BE2C (cell line): ENCODE data around the gene FPGS. TPM values are rescaled to one million over a fixed set of nuclear protein-coding genes. Genes with fewer than 3 reads are reported as not detected.

Experiments
- DNase-seq: peaks from one replicate; pipeline ENCODE4 v3.0.0-alpha.2; 2020
- H3K27me3 ChIP-seq: fragments of 250-450 bp; sonication (Bioruptor Pico); 2 replicates; pipeline ENCODE4 v1.5.1; 2020; ENCODE audit warnings: mild to moderate bottlenecking
- H3K36me3 ChIP-seq: fragments of 250-450 bp; sonication (Bioruptor Pico); 2 replicates; pipeline ENCODE4 v1.5.1; 2020; ENCODE audit warnings: mild to moderate bottlenecking
- H3K4me1 ChIP-seq: fragments of 250-450 bp; sonication (Bioruptor Pico); 2 replicates; pipeline ENCODE4 v1.5.1; 2020
- H3K4me3 ChIP-seq: 2 replicates; pipeline ENCODE4 v1.5.1; 2011; ENCODE audit warnings: low read depth, low read length
- H3K9me3 ChIP-seq: fragments of 250-450 bp; sonication (Bioruptor Pico); 2 replicates; pipeline ENCODE4 v1.5.1; 2020
- polyA plus RNA-seq: library from polyadenylated mRNA; unstranded; fragments of >200 nt; gene quantifications from one replicate; pipeline ENCODE4 v1.2.1, GENCODE V29; 2012; ENCODE audit warnings: low read depth, missing spikeins; ENCODE audit not compliant: insufficient read length, insufficient read depth
- TF ChIP-seq, protein P1 (sequence below): IDR thresholded peaks from 2 replicates; pipeline ENCODE4 v1.5.1; 2012; ENCODE audit warnings: mild to moderate bottlenecking, low read depth, low read length

FPGS gene, protein sequence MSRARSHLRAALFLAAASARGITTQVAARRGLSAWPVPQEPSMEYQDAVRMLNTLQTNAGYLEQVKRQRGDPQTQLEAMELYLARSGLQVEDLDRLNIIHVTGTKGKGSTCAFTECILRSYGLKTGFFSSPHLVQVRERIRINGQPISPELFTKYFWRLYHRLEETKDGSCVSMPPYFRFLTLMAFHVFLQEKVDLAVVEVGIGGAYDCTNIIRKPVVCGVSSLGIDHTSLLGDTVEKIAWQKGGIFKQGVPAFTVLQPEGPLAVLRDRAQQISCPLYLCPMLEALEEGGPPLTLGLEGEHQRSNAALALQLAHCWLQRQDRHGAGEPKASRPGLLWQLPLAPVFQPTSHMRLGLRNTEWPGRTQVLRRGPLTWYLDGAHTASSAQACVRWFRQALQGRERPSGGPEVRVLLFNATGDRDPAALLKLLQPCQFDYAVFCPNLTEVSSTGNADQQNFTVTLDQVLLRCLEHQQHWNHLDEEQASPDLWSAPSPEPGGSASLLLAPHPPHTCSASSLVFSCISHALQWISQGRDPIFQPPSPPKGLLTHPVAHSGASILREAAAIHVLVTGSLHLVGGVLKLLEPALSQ
- 75.4 TPM for polyA plus RNA-seq

DNA sequence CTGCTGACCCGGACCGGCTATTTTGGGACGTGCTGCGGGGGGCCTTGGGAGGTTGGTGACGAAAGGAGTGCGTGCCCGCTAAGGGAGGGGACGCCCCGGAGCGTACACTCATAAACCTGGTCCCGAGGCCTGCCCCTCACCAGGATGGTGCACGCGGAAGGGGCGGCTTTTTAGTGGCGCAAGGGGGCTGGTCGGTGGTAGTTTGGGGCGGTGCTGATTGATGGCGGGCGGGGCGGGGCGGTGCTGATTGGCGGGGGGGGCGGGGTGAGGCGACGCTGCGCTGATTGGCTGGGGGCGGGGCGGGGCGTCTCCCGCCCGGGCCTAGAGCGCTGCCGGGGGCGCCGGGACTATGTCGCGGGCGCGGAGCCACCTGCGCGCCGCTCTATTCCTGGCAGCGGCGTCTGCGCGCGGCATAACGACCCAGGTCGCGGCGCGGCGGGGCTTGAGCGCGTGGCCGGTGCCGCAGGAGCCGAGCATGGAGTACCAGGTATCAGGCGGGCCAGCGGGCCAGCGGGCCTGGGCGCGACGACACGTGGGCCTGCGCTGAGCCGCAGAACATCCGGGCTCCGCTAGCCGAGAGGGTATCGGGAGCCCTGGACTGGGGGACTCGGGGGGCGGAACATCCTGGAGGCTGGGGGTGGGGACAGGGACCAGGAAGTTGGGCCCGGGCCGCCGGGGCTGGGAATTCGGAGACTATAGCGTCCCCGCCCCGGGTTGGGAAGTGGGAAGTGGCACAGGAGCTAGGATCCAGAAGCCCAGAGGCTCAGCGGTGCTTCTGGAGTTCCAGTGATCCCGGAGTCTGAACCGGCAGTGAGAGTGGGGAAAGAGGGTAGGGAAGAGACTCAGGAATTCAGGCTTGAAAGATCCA is at the start of gene FPGS:
FPGS (plus strand) TSS at position 307 of the 868 bp plus-strand sequence; CDS start at position 350, 43 bp downstream.
- no peaks in the 10 kb centered on the region for H3K4me1 ChIP-seq
- TF ChIP-seq, protein P1, sequence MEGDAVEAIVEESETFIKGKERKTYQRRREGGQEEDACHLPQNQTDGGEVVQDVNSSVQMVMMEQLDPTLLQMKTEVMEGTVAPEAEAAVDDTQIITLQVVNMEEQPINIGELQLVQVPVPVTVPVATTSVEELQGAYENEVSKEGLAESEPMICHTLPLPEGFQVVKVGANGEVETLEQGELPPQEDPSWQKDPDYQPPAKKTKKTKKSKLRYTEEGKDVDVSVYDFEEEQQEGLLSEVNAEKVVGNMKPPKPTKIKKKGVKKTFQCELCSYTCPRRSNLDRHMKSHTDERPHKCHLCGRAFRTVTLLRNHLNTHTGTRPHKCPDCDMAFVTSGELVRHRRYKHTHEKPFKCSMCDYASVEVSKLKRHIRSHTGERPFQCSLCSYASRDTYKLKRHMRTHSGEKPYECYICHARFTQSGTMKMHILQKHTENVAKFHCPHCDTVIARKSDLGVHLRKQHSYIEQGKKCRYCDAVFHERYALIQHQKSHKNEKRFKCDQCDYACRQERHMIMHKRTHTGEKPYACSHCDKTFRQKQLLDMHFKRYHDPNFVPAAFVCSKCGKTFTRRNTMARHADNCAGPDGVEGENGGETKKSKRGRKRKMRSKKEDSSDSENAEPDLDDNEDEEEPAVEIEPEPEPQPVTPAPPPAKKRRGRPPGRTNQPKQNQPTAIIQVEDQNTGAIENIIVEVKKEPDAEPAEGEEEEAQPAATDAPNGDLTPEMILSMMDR = no peak
- H3K36me3 ChIP-seq = peaks cover 5% of the 10 kb centered on the region
- H3K4me3 ChIP-seq = peak within 1 kb of the TSS; percentile 92
- H3K9me3 ChIP-seq = no peaks in the 10 kb centered on the region
- peak; percentile 90 for DNase-seq
- H3K27me3 ChIP-seq = no peaks in the 10 kb centered on the region

DNA sequence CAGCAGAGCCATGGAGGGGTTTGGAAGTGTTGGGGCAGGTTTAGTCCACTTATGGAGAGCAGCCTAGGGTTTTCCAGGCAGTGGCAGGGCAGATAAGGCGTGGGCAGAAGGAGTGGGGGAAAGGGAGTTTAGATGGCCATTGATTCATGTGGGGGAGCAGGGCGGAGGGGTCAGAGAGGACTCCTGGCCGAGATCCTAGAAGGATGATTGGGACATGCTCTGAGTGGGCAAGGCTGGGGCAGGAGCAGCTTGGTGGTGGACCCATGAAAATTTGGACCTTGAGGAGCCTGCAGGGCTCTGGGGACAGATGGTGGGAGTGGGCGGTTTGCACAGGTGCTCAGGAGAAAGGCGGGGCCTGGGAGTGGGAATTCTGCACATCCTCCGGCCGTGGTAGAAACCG is 49.5 kb upstream of the FPGS start:
- Histone ChIP-seq H3K27me3 (no peaks in the 10 kb centered on the region), H3K4me1 (no peaks in the 10 kb centered on the region), H3K9me3 (no peaks in the 10 kb centered on the region), H3K4me3 (no peak overlapping the region), H3K36me3 (peaks cover 24% of the 10 kb centered on the region)
- no peak for DNase-seq
- TF ChIP-seq, protein P1 = no peak

DNA sequence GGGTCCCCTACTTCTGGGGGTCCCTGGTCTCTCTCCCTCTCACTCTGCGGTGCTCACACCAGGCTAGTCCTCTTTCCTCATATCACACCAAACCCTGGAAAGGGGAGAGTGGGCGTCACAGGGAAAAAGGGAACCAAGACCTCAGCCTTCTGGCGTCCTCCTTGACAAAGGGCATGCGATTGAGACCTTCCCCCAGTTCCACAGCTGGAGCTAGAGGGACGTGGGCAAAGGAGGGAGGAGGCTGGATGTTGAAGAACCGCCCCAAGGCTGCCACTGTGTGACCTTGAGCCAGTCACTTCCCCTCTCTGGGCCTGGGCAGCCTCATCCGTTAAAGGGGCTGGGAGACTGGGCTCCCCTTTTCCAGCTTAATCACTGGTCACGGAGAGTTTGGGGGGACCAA is 49.1 kb upstream of the FPGS start:
- Histone ChIP-seq H3K4me3 (peak overlapping the region; percentile 76), H3K4me1 (peaks cover 1% of the 10 kb centered on the region), H3K36me3 (peaks cover 19% of the 10 kb centered on the region), H3K9me3 (no peaks in the 10 kb centered on the region), H3K27me3 (no peaks in the 10 kb centered on the region)
- TF ChIP-seq, protein P1 = no peak
- no peak for DNase-seq

DNA sequence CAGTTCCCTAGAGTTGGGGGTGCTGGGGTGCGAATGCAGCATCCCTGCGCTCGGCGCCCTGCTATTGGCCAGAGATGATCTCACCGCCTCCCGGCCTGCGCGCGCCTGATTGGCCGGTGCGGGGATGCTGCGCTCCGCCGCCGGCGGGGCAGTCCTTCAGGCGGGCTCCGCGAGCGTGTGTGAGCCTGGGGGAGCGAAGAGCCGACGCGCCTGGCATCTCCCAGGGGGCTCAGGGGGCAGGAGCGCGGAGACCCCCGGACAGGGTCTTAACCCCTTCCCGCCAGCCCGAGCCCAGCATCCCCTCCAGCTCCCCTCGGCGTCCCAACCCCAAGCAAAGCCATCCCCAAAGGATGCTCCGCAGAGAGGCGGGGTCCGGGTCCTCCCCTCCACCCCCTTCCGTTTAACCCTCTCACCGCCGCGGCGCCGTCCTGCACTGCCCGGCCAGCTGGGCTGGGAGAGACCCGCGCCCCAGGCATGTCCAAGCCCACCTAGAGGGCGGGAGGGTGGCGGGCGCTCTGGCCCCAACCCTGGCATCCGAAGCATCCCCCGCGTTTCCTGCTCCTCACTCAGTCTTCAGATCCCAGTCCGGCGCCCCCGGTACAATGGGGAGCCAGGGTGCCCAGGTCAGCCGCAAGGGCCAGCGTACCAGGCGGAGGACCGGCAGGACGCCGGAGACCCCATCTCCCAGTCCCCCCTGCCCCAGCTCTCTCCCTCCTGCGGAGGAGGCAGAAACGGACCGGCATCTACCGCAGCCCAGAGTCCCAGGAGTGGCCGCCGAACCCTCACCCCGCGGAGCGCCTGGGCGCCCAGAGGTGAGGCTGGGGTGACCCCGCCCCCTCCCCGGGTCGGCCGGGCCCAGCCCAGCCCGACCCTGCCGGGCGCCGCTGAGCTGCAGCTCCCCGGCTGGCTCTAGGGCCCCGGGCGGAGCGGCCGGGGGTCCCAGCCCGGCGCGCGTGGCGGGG is 48.3 kb upstream of the FPGS start:
- H3K4me3 ChIP-seq = peak overlapping the region; percentile 76
- TF ChIP-seq, protein P1 = no peak
- H3K36me3 ChIP-seq = peaks cover 11% of the 10 kb centered on the region
- H3K9me3 ChIP-seq = no peaks in the 10 kb centered on the region
- H3K4me1 ChIP-seq = peaks cover 5% of the 10 kb centered on the region
- peak; percentile 86 for DNase-seq
- no peaks in the 10 kb centered on the region for H3K27me3 ChIP-seq

DNA sequence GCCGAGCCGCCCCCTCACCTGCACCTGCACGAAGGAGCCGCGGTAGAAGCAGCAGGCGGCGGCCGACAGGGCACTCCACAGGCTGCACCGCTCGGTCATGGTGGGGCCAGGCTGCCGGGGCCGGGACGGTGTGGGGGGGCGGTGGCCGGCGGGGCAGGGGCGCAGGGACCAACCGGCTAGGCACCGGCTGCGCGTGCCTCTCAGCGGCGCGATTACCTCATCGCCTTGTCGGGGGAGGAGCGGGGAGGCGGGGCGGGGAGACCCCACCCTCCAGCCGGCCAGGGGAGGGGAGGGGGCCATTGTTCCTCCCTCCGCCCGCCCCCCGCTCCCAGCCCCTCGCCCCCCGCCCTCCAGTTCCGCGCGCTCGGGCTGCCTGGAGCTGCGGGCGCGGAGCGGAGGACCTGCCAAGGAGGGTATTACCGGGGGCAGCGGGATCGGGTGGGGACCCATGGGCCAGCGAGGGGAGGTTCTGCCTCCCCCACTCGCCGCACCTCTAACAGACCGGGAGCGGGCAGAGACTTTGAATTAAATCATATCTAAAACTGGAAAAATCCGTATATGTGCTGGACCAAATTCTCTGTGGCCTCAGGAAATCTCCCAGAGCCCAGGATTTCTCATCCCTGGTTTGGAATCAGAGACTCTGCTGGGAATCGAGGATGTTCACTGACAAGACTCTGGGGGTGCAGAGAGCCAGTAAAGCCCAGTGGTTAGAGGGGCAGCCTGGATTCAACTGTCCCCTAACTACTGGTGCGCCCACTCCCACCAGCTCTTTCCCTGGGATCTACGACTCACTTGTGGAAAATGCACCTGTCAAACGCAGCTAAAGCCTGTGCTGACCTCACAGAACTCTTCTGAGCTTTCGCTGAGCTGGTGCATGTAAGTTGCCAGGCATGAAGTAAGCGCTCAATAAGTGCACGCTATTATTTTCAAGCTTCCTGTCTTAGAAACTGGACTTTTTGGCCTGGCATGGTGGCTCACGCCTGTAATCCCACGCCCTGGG is 47.3 kb upstream of the FPGS start:
- TF ChIP-seq, protein P1 = no peak
- H3K4me3 ChIP-seq = peak overlapping the region; percentile 76
- peak; percentile 81 for DNase-seq
- peaks cover 5% of the 10 kb centered on the region for H3K4me1 ChIP-seq
- H3K27me3 ChIP-seq = no peaks in the 10 kb centered on the region
- H3K9me3 ChIP-seq = no peaks in the 10 kb centered on the region
- peaks cover 8% of the 10 kb centered on the region for H3K36me3 ChIP-seq
